ENCODE results near the gene MCC. TPM values are rescaled to one million over a fixed set of nuclear protein-coding genes. Genes with fewer than 3 reads are reported as not detected.

MCC gene
- total RNA-seq, 1 donor from 2014 or later, result 14.0 TPM

GRCh38 chr5:113240951-113241726, 247.1 kb downstream of the MCC start:
- no peaks in the 10 kb centered on the region for H3K27me3 Mint-ChIP-seq (ENCODE audit: unreplicated experiment)
- H3K36me3 Mint-ChIP-seq (ENCODE audit: unreplicated experiment), result no peaks in the 10 kb centered on the region
- no peak overlapping the region for H3K4me3 Mint-ChIP-seq (ENCODE audit: unreplicated experiment)
- DNase-seq (ENCODE audit: extremely low spot score, unreplicated experiment), result no peak
- no peak overlapping the region for H3K27ac Mint-ChIP-seq (ENCODE audit: unreplicated experiment)
- H3K9me3 Mint-ChIP-seq (ENCODE audit: unreplicated experiment), result no peaks in the 10 kb centered on the region
- H3K4me1 Mint-ChIP-seq (ENCODE audit: unreplicated experiment), result peaks cover 9% of the 10 kb centered on the region
- TF ChIP-seq, protein P1, sequence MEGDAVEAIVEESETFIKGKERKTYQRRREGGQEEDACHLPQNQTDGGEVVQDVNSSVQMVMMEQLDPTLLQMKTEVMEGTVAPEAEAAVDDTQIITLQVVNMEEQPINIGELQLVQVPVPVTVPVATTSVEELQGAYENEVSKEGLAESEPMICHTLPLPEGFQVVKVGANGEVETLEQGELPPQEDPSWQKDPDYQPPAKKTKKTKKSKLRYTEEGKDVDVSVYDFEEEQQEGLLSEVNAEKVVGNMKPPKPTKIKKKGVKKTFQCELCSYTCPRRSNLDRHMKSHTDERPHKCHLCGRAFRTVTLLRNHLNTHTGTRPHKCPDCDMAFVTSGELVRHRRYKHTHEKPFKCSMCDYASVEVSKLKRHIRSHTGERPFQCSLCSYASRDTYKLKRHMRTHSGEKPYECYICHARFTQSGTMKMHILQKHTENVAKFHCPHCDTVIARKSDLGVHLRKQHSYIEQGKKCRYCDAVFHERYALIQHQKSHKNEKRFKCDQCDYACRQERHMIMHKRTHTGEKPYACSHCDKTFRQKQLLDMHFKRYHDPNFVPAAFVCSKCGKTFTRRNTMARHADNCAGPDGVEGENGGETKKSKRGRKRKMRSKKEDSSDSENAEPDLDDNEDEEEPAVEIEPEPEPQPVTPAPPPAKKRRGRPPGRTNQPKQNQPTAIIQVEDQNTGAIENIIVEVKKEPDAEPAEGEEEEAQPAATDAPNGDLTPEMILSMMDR (IDR thresholded peaks at IDR 0.05), result no peak

GRCh38 chr5:113240032-113240431, 248.2 kb downstream of the MCC start:
- Mint-ChIP-seq H3K36me3 (ENCODE audit: unreplicated experiment) (no peaks in the 10 kb centered on the region), H3K4me3 (ENCODE audit: unreplicated experiment) (no peak overlapping the region), H3K9me3 (ENCODE audit: unreplicated experiment) (no peaks in the 10 kb centered on the region), H3K27me3 (ENCODE audit: unreplicated experiment) (no peaks in the 10 kb centered on the region), H3K27ac (ENCODE audit: unreplicated experiment) (no peak overlapping the region), H3K4me1 (ENCODE audit: unreplicated experiment) (peaks cover 9% of the 10 kb centered on the region)
- TF ChIP-seq, protein P1 (IDR thresholded peaks at IDR 0.05), result no peak
- no peak for DNase-seq (ENCODE audit: extremely low spot score, unreplicated experiment)

DNA sequence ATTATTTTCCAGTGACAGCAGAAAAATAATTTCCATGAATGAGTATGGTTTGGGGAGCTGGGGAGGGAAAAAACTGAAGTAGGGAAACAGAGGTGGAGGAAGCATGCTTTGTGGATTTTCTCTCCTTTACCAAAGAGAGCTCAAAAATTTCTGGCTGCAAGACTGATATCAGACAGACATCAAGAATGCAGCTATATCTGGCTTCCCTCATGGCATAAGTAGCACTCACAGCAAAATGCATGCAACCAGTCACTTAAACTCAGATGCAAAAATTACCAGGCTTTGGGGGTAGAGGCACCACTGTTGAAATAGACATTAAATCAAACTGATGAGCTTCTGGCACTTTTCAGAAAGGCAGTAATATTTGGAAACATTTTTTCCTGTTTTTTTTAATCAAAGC, 250.4 kb downstream of the MCC start:
- no peak for DNase-seq (ENCODE audit: extremely low spot score, unreplicated experiment)

DNA sequence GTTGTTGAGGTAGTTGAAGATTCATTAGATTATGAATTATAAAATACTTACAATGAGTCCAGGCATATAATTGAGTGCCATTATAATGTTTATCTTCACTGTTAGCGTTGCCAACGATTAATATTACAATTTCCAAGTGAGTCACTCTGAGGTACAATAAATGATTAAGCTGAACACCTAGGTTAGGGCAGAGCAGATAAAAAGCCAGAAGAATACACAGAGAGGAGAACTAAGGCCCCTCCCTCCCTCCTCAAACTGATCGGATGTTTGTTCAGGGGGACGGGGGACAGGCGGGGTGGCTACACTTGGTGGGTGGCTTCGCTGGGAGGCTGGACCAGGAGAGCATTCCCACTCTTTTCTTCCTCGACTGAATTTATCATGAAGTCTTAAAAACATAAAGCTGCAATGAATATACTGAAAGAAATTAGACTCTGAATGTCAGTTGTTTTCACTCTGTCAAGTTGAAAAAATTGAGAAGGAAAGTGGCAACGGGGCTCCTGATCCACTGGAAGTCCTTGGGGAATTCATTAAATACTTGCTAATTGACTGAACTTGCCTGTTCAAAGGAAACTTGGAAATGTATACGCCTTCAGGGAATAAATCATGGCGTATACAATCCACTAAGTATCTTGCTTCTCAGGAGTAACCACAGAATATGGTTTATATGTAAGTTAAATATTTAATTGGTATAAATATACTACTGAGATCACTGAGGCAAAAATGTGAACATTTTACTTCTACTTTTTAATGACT, 251.5 kb downstream of the MCC start:
- H3K4me1 Mint-ChIP-seq (ENCODE audit: unreplicated experiment), result peaks cover 15% of the 10 kb centered on the region
- no peaks in the 10 kb centered on the region for H3K27me3 Mint-ChIP-seq (ENCODE audit: unreplicated experiment)
- no peaks in the 10 kb centered on the region for H3K36me3 Mint-ChIP-seq (ENCODE audit: unreplicated experiment)
- no peak for DNase-seq (ENCODE audit: extremely low spot score, unreplicated experiment)
- H3K9me3 Mint-ChIP-seq (ENCODE audit: unreplicated experiment), result no peaks in the 10 kb centered on the region
- TF ChIP-seq, protein P1 (IDR thresholded peaks at IDR 0.05), result no peak
- H3K27ac Mint-ChIP-seq (ENCODE audit: unreplicated experiment), result no peak overlapping the region
- H3K4me3 Mint-ChIP-seq (ENCODE audit: unreplicated experiment), result no peak overlapping the region

More for the DNA sequence above, 250.4 kb downstream of the MCC start:
- TF ChIP-seq, protein P1 (IDR thresholded peaks at IDR 0.05), result no peak
- Mint-ChIP-seq H3K27me3 (ENCODE audit: unreplicated experiment) (no peaks in the 10 kb centered on the region), H3K9me3 (ENCODE audit: unreplicated experiment) (no peaks in the 10 kb centered on the region), H3K27ac (ENCODE audit: unreplicated experiment) (no peak overlapping the region), H3K4me1 (ENCODE audit: unreplicated experiment) (peaks cover 10% of the 10 kb centered on the region), H3K36me3 (ENCODE audit: unreplicated experiment) (no peaks in the 10 kb centered on the region), H3K4me3 (ENCODE audit: unreplicated experiment) (no peak overlapping the region)

- Mint-ChIP-seq H3K9me3 (ENCODE audit: unreplicated experiment) (no peaks in the 10 kb centered on the region), H3K27me3 (ENCODE audit: unreplicated experiment) (no peaks in the 10 kb centered on the region), H3K27ac (ENCODE audit: unreplicated experiment) (no peak overlapping the region), H3K4me3 (ENCODE audit: unreplicated experiment) (no peak overlapping the region), H3K36me3 (ENCODE audit: unreplicated experiment) (no peaks in the 10 kb centered on the region), H3K4me1 (ENCODE audit: unreplicated experiment) (peaks cover 22% of the 10 kb centered on the region)
- TF ChIP-seq, protein P1 (IDR thresholded peaks at IDR 0.05), result no peak
- no peak for DNase-seq (ENCODE audit: extremely low spot score, unreplicated experiment)
These were observed 252.4 kb downstream of the MCC start for GRCh38 chr5:113235884-113236283.

Measured in osteocyte (in vitro differentiated cells).